Endothelial cell of umbilical vein (primary cell): ENCODE data around the gene ESRRB. TPM values are rescaled to one million over a fixed set of nuclear protein-coding genes. Genes with fewer than 3 reads are reported as not detected.

ENCODE experiments used
- BruUV-seq: library from RNA; stranded (reverse); fragments of 400-500 nt; replicated peaks from 2 replicates; lab custom pipeline; 2021; lab: Mats Ljungman, UMichigan
- CTCF ChIA-PET: fragments of 300-600, 350-600 bp; sonication (Branson Sonifier 250); formaldehyde crosslinking; loops from one replicate; lab custom pipeline; 2021; ENCODE audit warnings: antibody characterized with exemption, inconsistent platforms; lab: Charles Lee
- POLR2A ChIA-PET: fragments of 300-600, 350-600 bp; sonication (Branson Sonifier 250); formaldehyde crosslinking; loops from one replicate; lab custom pipeline; 2021; ENCODE audit warnings: antibody characterized with exemption, inconsistent platforms; lab: Charles Lee
- DNase-seq: peaks from one replicate; pipeline ENCODE4 v3.0.0-alpha.2; 2011; ENCODE audit warnings: low read depth, low spot score
- FAIRE-seq: peaks from 2 replicates; lab custom pipeline; 2011; peaks lifted over from hg19 to GRCh38; lab: Jason Lieb, UNC
- H2AFZ ChIP-seq: 2 replicates; pipeline ENCODE4 v1.6.0; 2012; ENCODE audit warnings: low read depth, low read length, control low read depth, inconsistent platforms
- H3K27ac ChIP-seq: 2 replicates; pipeline ENCODE4 v1.5.1; 2011; ENCODE audit warnings: low read depth, mild to moderate bottlenecking, control low read depth, low read length, moderate library complexity; ENCODE audit not compliant: insufficient read depth
- H3K27me3 ChIP-seq, 2 experiments: 2 replicates each; pipeline versions ENCODE4 v1.6.0 to v1.6.1; 2011; ENCODE audit warnings: low read length in 2 of 2, mixed read lengths in 1 of 2; ENCODE audit not compliant: control insufficient read depth in 2 of 2, insufficient read depth in 2 of 2
- H3K36me3 ChIP-seq, 2 experiments: 2 replicates in 1 of 2; 3 replicates in 1 of 2; pipeline ENCODE4 v1.5.1; 2011; ENCODE audit warnings: low read length in 2 of 2, mild to moderate bottlenecking in 1 of 2, moderate library complexity in 1 of 2; ENCODE audit not compliant: control insufficient read depth in 2 of 2, insufficient read depth in 2 of 2; ENCODE audit errors: extremely low read depth in 1 of 2
- H3K4me1 ChIP-seq: 3 replicates; pipeline ENCODE4 v1.5.1; 2011; ENCODE audit warnings: mild to moderate bottlenecking, low read length; ENCODE audit not compliant: control insufficient read depth, insufficient read depth; ENCODE audit errors: extremely low read depth
- H3K4me2 ChIP-seq: 2 replicates; pipeline ENCODE4 v1.6.1; 2011; ENCODE audit warnings: low read length, control low read depth, mixed read lengths; ENCODE audit not compliant: insufficient read depth
- H3K4me3 ChIP-seq, 3 experiments: fragments of 200-600 bp in 1 of 3; sonication (generic), shearing (Covaris generic) in 1 of 3; replicated peaks in 1 of 3; 2 replicates each; pipeline ENCODE4 v1.5.1; 2011 to 2016; ENCODE audit warnings: control low read depth in 3 of 3, low read length in 3 of 3, mild to moderate bottlenecking in 2 of 3, inconsistent platforms in 1 of 3, low read depth in 1 of 3, moderate library complexity in 1 of 3; ENCODE audit not compliant: insufficient read depth in 1 of 3
- H3K79me2 ChIP-seq: 2 replicates; pipeline ENCODE4 v1.6.0; 2012; ENCODE audit warnings: low read length, inconsistent platforms; ENCODE audit not compliant: control insufficient read depth, insufficient read depth
- H3K9ac ChIP-seq: replicated peaks from 2 replicates; pipeline ENCODE3; 2011; ENCODE audit warnings: low read length, control low read depth; ENCODE audit not compliant: insufficient read depth; ENCODE audit errors: extremely low read depth
- H3K9me1 ChIP-seq: replicated peaks from 3 replicates; pipeline ENCODE4 v1.6.0; 2011; ENCODE audit warnings: mild to moderate bottlenecking, low read length; ENCODE audit not compliant: control insufficient read depth, insufficient read depth; ENCODE audit errors: extremely low read depth
- H3K9me3 ChIP-seq: replicated peaks from 2 replicates; pipeline ENCODE4 v1.5.1; 2012; ENCODE audit warnings: low read length, inconsistent platforms; ENCODE audit not compliant: control insufficient read depth, insufficient read depth
- H4K20me1 ChIP-seq: replicated peaks from 2 replicates; pipeline ENCODE3; 2011; ENCODE audit warnings: mild to moderate bottlenecking, low read length; ENCODE audit not compliant: control insufficient read depth, insufficient read depth; ENCODE audit errors: extremely low read depth
- EZH2 ChIP-seq: IDR thresholded peaks from 2 replicates; pipeline ENCODE4 v1.6.1; 2012; ENCODE audit warnings: borderline replicate concordance, low read depth, mild to moderate bottlenecking, moderate library complexity, low read length, inconsistent platforms; ENCODE audit not compliant: severe bottlenecking
- FOS ChIP-seq: IDR thresholded peaks from 2 replicates; pipeline ENCODE4 v1.6.1; 2011; ENCODE audit warnings: mild to moderate bottlenecking, low read length, moderate library complexity, borderline replicate concordance; ENCODE audit not compliant: insufficient read depth
- GATA2 ChIP-seq: IDR thresholded peaks from 2 replicates; pipeline ENCODE4 v1.7.0; 2011; ENCODE audit warnings: low read depth, mild to moderate bottlenecking, moderate library complexity, mixed read lengths, low read length; ENCODE audit not compliant: insufficient read length, insufficient read depth
- JUN ChIP-seq: IDR thresholded peaks from 2 replicates; pipeline ENCODE4 v1.6.1; 2011; ENCODE audit warnings: borderline replicate concordance, low read depth; ENCODE audit not compliant: insufficient read length, insufficient read depth
- MYC ChIP-seq: IDR thresholded peaks from one replicate; pipeline ENCODE4 v1.6.1; 2011; ENCODE audit warnings: mild to moderate bottlenecking, low read depth, low read length
- POLR2A ChIP-seq: IDR thresholded peaks from 2 replicates; pipeline ENCODE4 v1.6.1; 2012; ENCODE audit warnings: low read depth, mild to moderate bottlenecking, control low read depth, low read length
- POLR2AphosphoS5 ChIP-seq: IDR thresholded peaks from 2 replicates; pipeline ENCODE4 v1.6.1; 2012; ENCODE audit warnings: low read depth, mild to moderate bottlenecking, control low read depth, low read length, moderate library complexity; ENCODE audit not compliant: insufficient read depth
- dilution Hi-C: fragments of 300-500 bp; cut with MboI; formaldehyde crosslinking; loops from one replicate; pipeline ENCODE4 v1.15.0; 2019; ENCODE audit warnings: low sequenced_read_pairs; ENCODE audit not compliant: extremely low pct_ligation_motif_present
- intact Hi-C: fragments of 100-400 bp; cut with micrococcal nuclease; formaldehyde crosslinking; loops from one replicate; pipeline ENCODE4 v1.10.0; 2022
- polyA plus RNA-seq, 4 experiments: library from polyadenylated mRNA; depleted of rRNA in 3 of 4; stranded (reverse) in 3 of 4; unstranded in 1 of 4; fragments of >200 nt; gene quantifications; 2 replicates each; pipeline versions ENCODE4 v1.2.1 to v1.2.3, GENCODE V29; 2011 to 2012; ENCODE audit warnings: missing spikeins in 1 of 4
- total RNA-seq: library from RNA; stranded (reverse); gene quantifications from 2 replicates; pipeline ENCODE4 v1.2.3, GENCODE V29; 2021
- TF ChIP-seq, protein P1 (sequence below), 2 donors: IDR thresholded peaks; 1 replicate in 1 of 2; 2 replicates in 1 of 2; pipeline ENCODE4 v1.5.1; 2011; ENCODE audit warnings: low read length in 2 of 2, mild to moderate bottlenecking in 2 of 2, moderate library complexity in 2 of 2, control low read depth in 1 of 2, inconsistent platforms in 1 of 2, low read depth in 1 of 2; ENCODE audit not compliant: insufficient read depth in 1 of 2; ENCODE audit errors: extremely low read depth in 1 of 2
- TF ChIP-seq, protein P2 (sequence below): IDR thresholded peaks from 2 replicates; pipeline ENCODE4 v1.6.1; 2011; ENCODE audit not compliant: insufficient read depth, insufficient read length

ESRRB gene
- total and polyA plus RNA-seq, 2 donors (not counting 3 experiments of a cell fraction or from before 2014, with no cell fraction given), result not detected

DNA sequence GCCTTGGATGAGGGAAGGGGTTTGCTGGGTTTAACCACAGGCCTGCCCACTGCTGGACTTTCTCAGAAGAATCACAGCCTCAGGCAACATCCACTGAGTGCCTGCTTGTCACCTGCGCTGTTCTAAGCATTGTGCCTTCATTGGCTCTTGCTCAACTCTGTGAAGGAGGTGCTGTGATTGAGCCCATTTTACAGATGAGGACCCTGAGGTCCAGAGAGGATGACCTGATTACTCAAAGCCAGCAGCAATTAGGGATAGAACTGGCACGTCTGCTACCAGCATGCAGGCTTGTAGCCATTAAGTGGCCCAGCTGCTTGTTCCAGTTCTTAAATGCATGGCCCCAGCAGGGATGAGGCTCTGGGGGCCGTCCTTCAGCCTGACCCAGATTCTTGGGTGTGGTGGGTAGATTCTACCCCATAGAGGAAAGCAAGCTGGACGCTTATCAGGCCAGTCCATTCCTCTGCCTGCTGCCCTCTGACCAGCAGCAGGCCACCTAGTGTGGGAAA, 54.6 kb downstream of the ESRRB start:
- no peak overlapping the region for H3K4me3 ChIP-seq
- H3K79me2 ChIP-seq, result no peaks in the 10 kb centered on the region
- H2AFZ ChIP-seq, result no peak overlapping the region
- POLR2A ChIA-PET, result no interaction called here
- H3K4me2 ChIP-seq, result no peak overlapping the region
- H3K9me1 ChIP-seq, result no peaks in the 10 kb centered on the region
- H3K9ac ChIP-seq, result no peak overlapping the region
- no peak overlapping the region for H3K27ac ChIP-seq
- H4K20me1 ChIP-seq, result no peaks in the 10 kb centered on the region
- H3K9me3 ChIP-seq, result no peaks in the 10 kb centered on the region
- H3K36me3 ChIP-seq, result no peaks in the 10 kb centered on the region
- FAIRE-seq, result no peak
- H3K4me1 ChIP-seq, result no peaks in the 10 kb centered on the region
- no peak for DNase-seq
- dilution Hi-C loops, result no loop called here
- CTCF ChIA-PET, result no interaction called here
- TF ChIP-seq FOS (no peak), EZH2 (no peak), JUN (no peak)
- TF ChIP-seq, protein P1, sequence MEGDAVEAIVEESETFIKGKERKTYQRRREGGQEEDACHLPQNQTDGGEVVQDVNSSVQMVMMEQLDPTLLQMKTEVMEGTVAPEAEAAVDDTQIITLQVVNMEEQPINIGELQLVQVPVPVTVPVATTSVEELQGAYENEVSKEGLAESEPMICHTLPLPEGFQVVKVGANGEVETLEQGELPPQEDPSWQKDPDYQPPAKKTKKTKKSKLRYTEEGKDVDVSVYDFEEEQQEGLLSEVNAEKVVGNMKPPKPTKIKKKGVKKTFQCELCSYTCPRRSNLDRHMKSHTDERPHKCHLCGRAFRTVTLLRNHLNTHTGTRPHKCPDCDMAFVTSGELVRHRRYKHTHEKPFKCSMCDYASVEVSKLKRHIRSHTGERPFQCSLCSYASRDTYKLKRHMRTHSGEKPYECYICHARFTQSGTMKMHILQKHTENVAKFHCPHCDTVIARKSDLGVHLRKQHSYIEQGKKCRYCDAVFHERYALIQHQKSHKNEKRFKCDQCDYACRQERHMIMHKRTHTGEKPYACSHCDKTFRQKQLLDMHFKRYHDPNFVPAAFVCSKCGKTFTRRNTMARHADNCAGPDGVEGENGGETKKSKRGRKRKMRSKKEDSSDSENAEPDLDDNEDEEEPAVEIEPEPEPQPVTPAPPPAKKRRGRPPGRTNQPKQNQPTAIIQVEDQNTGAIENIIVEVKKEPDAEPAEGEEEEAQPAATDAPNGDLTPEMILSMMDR (IDR thresholded peaks at IDR 0.05; ENCODE audit: extremely low read depth in 1 of 2, insufficient read depth in 1 of 2, low read depth in 1 of 2, low read length in 2 of 2), result no peak
- no TSS peak for BruUV-seq
- intact Hi-C loops, result no loop called here
- no peaks in the 10 kb centered on the region for H3K27me3 ChIP-seq

DNA sequence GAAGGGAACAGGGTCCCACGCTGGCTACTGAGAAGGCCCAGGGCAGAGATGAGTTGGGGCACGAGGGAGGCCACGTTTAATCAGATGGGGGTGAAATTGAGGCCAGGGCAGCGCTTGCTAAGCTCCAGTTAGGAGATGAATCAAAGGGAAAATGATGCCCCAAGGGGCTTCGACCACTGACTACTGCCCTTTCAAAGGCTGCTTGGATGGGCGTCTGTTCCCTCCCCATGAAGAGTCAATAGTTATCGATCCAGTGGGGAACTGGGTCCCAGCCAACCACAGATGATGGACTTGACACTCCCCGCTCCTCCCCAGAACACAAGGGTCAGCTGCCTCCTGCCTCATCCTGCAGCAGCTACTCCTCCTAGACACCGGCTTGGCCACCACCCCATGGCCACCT, 55.6 kb downstream of the ESRRB start:
- Histone ChIP-seq H3K27me3 (no peaks in the 10 kb centered on the region), H3K79me2 (no peaks in the 10 kb centered on the region), H3K27ac (no peak overlapping the region), H3K4me1 (no peaks in the 10 kb centered on the region), H3K9me1 (no peaks in the 10 kb centered on the region), H3K9me3 (no peaks in the 10 kb centered on the region), H4K20me1 (no peaks in the 10 kb centered on the region), H3K4me3 (no peak overlapping the region), H2AFZ (no peak overlapping the region), H3K9ac (no peak overlapping the region), H3K4me2 (no peak overlapping the region), H3K36me3 (no peaks in the 10 kb centered on the region)
- intact Hi-C loops (no loop called here), dilution Hi-C loops (no loop called here)
- DNase-seq (no peak), FAIRE-seq (no peak)
- BruUV-seq, result no TSS peak
- CTCF ChIA-PET, result no interaction called here
- POLR2A ChIA-PET, result no interaction called here
- no peak for TF ChIP-seq JUN
- TF ChIP-seq, protein P2, sequence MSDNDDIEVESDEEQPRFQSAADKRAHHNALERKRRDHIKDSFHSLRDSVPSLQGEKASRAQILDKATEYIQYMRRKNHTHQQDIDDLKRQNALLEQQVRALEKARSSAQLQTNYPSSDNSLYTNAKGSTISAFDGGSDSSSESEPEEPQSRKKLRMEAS, result no peak
- TF ChIP-seq GATA2, result no peak
- TF ChIP-seq EZH2, result no peak
- no peak for TF ChIP-seq FOS
- TF ChIP-seq, protein P1 (IDR thresholded peaks at IDR 0.05; ENCODE audit: extremely low read depth in 1 of 2, insufficient read depth in 1 of 2, low read depth in 1 of 2, low read length in 2 of 2), result no peak
- no peak for TF ChIP-seq POLR2A
- no peak for TF ChIP-seq POLR2AphosphoS5
- no peak for TF ChIP-seq MYC
